ENCODE measurements around the gene PPP6R3. TPM values are rescaled to one million over a fixed set of nuclear protein-coding genes. Genes with fewer than 3 reads are reported as not detected.
A peak's percentile ranks its signal among the peaks of the same experiment; 100 is the strongest.
"Not testable (repeated sequence)": the region's sequence is repeated elsewhere in the genome, so short reads cannot be mapped to it uniquely, and the experiment has no call there.

PPP6R3 gene
- total RNA-seq, 1 donor from 2014 or later = 140 TPM

DNA sequence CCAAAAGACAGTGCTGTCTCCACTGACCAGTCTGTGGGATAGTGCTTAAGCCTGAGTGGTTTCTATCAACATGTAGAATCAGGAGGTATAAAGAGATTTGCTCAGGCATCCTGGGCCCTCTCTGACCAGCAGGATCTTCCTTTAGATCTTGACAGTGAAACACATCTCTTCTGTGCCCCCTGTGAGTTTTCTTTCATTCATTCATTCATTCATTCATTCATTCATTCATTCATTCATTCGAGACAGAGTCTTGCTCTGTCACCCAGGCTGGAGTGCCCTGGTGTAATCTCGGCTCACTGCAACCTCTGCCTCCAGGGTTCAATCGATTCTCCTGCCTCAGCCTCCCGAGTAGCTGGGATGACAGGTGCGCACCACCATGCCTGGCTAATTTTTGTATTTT, 26.4 kb upstream of the PPP6R3 start:
- not testable (repeated sequence) for DNase-seq (ENCODE audit: low spot score in 2 of 2); FAIRE-seq

- DNase-seq (ENCODE audit: low spot score in 2 of 2) (no peak), FAIRE-seq (no peak)
These were observed 24.2 kb upstream of the PPP6R3 start for GRCh38 chr11:68436162-68436888.

- FAIRE-seq = no peak
- DNase-seq (ENCODE audit: low spot score in 2 of 2) = peak in 1 of 2 donors; percentile 71
These were observed 23.3 kb upstream of the PPP6R3 start for GRCh38 chr11:68436985-68437926.

DNA sequence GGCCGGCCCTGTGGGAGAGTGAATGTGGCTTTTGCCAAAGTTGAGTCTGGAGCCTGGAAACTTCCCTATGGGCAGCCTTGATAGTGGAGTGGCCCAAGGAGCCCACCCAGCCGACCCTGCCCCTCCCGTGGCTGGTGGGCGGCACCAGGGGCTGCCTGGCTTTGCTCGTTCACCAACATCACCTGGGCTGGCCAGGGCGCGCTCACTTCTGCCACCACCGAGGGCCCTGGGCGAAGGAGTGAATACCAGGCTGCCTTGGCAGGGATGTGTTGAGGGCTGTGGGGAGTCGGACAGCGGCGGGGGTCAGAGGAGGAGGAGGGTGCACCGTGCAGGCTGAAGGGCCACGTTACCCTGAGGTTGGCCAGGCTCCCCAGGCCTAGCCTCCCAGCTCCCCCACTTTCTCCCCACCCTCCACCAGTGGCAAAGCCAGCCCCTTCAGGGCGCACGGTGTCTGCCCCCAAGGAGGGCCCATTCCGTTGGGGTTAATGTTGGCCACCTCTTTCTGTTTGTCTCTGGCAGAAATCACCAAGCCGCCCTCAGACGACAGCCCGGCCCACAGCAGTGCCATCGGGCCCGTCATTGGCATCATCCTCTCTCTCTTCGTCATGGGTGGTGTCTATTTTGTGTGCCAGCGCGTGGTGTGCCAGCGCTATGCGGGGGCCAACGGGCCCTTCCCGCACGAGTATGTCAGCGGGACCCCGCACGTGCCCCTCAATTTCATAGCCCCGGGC, 22.5 kb upstream of the PPP6R3 start:
- no peak for FAIRE-seq

DNA sequence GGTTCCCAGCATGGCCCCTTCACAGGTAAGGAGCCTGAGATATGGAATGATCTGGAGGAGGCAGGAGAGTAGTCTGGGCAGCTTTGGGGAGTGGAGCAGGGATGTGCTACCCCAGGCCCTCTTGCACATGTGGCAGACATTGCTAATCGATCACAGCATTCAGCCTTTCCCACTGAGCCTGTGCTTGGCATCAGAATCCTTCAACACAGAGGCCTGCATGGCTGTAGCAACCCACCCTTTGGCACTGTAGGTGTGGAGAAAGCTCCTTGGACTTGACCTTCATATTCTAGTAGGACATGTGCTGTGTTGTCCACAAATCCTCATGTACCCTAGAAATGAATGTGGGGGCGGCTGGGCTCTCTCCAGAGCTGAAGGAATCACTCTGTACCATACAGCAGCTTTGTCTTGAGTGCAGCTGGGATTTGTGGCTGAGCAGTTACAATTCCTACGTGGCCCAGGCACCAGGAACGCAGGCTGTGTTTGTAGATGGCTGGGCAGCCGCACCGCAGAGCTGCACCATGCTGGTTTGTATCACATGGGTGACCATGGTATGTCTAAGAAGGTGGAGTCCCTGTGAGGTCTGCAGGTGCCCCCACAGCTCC, 21.8 kb upstream of the PPP6R3 start:
- FAIRE-seq (no peak), DNase-seq (ENCODE audit: low spot score in 2 of 2) (no peak)

More for the DNA sequence above, 22.5 kb upstream of the PPP6R3 start:
- DNase-seq (ENCODE audit: low spot score in 2 of 2) = no peak

DNA sequence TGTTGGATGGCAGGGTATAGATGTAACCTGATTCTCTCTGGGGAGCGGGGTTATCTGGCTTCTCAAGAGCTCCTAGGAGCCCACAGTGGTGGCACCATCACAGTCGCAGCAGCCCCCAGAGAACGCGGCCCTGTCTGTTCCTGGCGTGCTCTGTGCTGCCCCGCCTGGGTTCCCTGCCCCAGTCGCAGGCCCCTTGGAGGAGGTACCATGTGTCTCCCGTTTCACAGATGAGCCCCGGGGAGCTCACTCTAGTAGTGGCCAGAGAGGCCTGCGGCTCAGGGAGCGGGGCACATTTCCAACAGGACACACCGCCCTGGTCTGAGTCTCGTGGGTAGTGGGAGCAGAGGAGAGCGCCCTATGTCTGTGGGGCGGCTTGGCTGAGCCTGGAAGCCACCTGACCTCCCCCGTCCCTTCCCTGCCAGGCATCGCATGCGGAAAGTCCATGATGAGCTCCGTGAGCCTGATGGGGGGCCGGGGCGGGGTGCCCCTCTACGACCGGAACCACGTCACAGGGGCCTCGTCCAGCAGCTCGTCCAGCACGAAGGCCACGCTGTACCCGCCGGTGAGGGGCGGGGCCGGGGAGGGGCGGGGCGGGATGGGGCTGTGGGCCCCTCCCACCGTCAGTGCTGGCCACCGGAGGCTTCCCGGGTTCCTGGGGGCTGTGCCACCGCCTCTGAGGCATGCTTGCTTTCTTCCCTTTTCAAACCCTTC, 21.0 kb upstream of the PPP6R3 start:
- DNase-seq (ENCODE audit: low spot score in 2 of 2) (no peak), FAIRE-seq (no peak)

DNA sequence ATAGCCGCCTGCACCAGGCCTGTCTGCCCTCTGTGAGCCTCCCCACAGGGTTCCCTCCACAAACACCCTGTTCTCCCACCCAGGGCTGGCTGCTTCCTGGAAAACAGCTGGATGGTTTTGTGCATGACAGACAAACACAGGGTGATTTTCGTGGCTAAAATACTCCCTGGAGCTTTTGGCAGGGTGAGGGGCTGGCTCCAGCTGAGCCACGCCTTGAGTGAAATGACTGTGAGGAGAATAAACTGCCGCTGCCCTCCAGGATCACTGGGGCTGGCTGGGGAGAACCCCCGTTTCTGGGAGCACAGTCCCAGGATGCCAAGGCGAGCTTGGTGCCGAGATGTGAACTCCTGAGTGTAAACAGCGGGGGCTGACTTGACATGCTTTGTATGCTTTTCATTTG, 20.3 kb upstream of the PPP6R3 start:
- no peak for FAIRE-seq
- DNase-seq (ENCODE audit: low spot score in 2 of 2) = no peak

GRCh38 chr11:68441466-68442230, 18.9 kb upstream of the PPP6R3 start:
- FAIRE-seq (no peak), DNase-seq (ENCODE audit: low spot score in 2 of 2) (no peak)

DNA sequence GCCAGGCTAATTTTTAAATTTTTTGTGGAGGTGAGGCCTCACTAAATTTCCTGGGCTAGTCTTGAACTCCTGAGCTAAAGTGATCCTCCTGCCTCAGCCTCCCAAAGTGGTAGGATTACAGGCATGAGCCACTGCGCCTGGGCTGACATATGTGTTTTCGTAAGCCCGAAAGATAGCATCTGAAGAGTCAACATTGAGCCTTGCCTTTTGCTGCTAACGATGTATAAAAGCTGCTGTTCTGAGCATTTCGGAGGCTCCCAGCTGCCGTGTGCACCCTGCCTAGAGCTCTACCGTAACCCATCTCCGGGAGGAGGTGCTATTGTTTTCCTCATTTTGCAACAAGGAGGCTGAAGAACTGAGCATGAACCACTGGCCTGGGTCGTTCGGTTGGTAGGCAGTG, 18.1 kb upstream of the PPP6R3 start:
- FAIRE-seq (no peak), DNase-seq (ENCODE audit: low spot score in 2 of 2) (no peak)

DNA sequence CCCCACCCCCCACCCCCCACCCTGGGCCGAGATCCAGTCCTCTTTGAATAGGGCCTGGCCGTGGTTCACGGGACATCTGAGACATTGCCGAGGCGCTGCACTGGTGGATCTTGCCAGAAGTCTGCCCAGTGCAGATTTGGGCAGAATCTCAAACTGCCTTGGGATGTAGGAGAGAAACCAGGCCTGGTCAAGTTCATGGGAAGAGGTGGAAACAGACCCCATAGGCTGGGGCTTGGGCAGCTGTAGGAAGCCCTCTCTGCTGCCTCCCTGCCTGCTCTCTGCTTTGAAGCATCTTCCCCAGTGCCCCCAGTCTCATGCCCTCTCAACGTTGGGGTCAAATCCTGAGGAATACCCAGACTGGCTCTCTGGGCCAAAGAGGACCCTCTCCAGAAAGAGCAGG, 16.0 kb upstream of the PPP6R3 start:
- DNase-seq (ENCODE audit: low spot score in 2 of 2) (no peak), FAIRE-seq (no peak)

GRCh38 chr11:68445531-68446035, 15.0 kb upstream of the PPP6R3 start:
- DNase-seq (ENCODE audit: low spot score in 2 of 2) = no peak
- FAIRE-seq = no peak

GRCh38 chr11:68446046-68446725, 14.4 kb upstream of the PPP6R3 start:
- no peak for FAIRE-seq
- no peak for DNase-seq (ENCODE audit: low spot score in 2 of 2)

- FAIRE-seq = no peak
- DNase-seq (ENCODE audit: low spot score in 2 of 2) = peak; percentile 72 to 90
These were observed 13.3 kb upstream of the PPP6R3 start for GRCh38 chr11:68447015-68447801.

GRCh38 chr11:68447914-68448313, 12.6 kb upstream of the PPP6R3 start:
- FAIRE-seq; DNase-seq (ENCODE audit: low spot score in 2 of 2): not testable (repeated sequence)

- DNase-seq (ENCODE audit: low spot score in 2 of 2) (no peak), FAIRE-seq (no peak)
These were observed 11.9 kb upstream of the PPP6R3 start for GRCh38 chr11:68448604-68449011.

DNA sequence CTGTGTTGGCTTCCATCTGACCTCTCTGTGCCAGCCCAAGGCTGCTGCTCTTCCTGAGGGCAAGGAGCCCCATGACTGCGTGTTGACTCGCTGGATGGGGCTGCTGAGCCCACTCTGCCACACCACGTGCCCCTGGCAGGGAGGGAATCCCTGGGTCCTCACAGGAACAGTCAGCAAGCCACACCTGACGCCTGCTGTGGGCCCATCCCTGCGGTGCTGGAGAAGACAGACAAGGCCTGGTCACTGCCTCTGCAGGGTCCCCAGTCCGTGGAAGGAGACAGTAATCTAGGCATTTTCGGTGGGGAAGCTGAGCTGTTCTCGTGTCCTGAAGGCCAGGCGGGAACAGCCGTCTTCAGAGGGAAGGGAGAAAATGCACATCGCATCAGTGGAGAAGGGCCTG, 10.6 kb upstream of the PPP6R3 start:
- DNase-seq (ENCODE audit: low spot score in 2 of 2) (no peak), FAIRE-seq (no peak)

GRCh38 chr11:68450711-68451110, 9.8 kb upstream of the PPP6R3 start:
- FAIRE-seq (no peak), DNase-seq (ENCODE audit: low spot score in 2 of 2) (no peak)

Measured in frontal cortex (tissue), 4 donors.